Right ventricle myocardium inferior (tissue), 1 donor: ENCODE data around the gene TRIP4. TPM values are rescaled to one million over a fixed set of nuclear protein-coding genes. Genes with fewer than 3 reads are reported as not detected.
"Not testable (repeated sequence)": the region's sequence is repeated elsewhere in the genome, so short reads cannot be mapped to it uniquely, and the experiment has no call there.

Experiments
- ATAC-seq: fragments of 200-7000 bp; cut with Tn5 transposase; one replicate; pipeline ENCODE4 v1.9.1; 2020; ENCODE audit warnings: mild to moderate bottlenecking, moderate library complexity
- DNase-seq: peaks from one replicate; pipeline ENCODE4 v3.0.0; 2021; ENCODE audit errors: missing footprints
- intact Hi-C: fragments of 100-400 bp; cut with DNase I; formaldehyde crosslinking; loops from one replicate; pipeline ENCODE4 v1.11.0; 2022
- total RNA-seq: library from RNA; stranded (reverse); fragmentation: NEBNext Ultra II Directional; extraction: Animal tissue kit (Norgen Biotek cat#: 25700); gene quantifications from one replicate; pipeline ENCODE4 v1.2.1, GENCODE V29; 2021
- donor health status: DM: no; HTN: yes; CAD: no; lungs with severe emphysema.

TRIP4 gene
- total RNA-seq, 1 donor from 2014 or later: 13.1 TPM

DNA sequence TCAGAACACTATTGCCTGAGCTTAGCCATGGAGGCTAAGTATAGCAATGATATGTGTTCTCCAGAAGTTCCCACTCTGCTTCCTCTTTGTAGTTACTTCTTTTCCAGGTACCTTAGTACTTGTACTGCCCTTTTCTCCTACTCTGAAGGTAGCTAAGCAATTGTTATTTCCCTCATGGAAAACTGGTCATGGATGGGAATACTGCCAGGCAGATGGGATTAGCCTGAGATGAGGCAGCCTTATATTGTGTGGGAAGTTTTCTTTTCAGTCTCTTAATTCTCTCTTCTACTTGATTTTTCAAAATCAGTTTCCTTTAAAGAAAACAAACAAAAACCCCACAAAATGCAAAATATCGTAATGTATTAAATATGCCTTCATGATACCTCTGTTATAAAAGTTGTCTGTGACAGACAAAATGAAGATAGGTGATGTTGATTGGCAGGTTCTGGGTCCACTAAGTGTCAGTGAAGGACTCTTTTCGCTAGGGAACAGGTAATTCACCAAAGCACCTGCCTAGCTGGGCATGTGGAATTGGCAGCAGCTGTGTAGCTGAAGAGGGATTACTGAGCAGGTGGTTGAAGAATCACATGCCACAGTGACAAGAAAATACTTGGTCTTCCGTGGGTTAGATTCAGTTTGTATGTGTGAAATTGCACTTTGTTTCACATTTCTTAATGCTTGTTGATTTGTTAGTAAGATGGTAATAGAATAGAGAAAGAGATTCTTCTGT, 76.8 kb downstream of the TRIP4 start:
- intact Hi-C loops: loop anchor here (10.0 kb wide), 1 partner anchor 170 kb away; no protein-coding TSS in a partner anchor
- ATAC-seq: no peak
- DNase-seq: no peak

DNA sequence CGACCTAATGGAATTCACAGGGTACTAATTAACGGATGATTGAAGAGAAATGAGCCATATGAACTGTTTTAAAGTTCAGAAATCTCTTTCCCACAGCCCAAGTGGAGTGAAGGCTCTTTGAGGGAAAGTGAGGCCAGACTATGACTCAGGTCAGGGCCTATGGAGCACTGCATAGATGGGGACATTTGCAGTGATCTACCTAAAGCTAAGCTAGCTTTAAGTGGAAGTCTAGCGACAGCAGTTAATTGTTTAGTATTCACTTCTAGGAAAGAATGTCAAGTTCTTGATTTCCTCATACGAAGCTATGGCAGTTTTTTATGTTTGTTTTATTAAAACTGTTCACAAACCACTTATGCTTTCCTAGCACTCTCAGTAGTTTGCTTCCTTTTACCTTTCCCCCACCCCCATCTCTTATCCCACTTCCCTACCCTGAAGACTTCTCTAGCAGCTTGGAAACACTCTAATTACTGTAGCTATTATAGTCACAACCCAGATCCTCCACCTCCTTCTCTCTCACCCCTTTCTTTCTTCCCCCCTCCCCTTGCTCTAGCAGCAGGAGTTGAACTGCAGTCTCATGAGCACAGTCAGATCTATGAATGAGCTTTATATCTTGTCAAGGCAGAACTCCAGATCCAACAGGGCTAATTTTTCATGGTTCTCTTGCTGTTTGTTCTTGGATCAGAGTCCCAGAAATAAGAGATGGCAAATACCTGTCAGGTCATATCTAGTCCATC, 78.9 kb downstream of the TRIP4 start:
- DNase-seq: no peak
- ATAC-seq: no peak
- intact Hi-C loops: loop anchor here (10.0 kb wide), 1 partner anchor 168 kb away; no protein-coding TSS in a partner anchor

- no peak for DNase-seq
- intact Hi-C loops: no loop called here
- no peak for ATAC-seq
Measured at GRCh38 chr15:64472161-64472560, 84.5 kb downstream of the TRIP4 start.

GRCh38 chr15:64474846-64475245, 87.2 kb downstream of the TRIP4 start:
- intact Hi-C loops: no loop called here
- no peak for DNase-seq
- no peak for ATAC-seq

- ATAC-seq (no peak), DNase-seq (no peak)
- intact Hi-C loops: no loop called here
Measured at GRCh38 chr15:64476550-64476949, 88.9 kb downstream of the TRIP4 start.

DNA sequence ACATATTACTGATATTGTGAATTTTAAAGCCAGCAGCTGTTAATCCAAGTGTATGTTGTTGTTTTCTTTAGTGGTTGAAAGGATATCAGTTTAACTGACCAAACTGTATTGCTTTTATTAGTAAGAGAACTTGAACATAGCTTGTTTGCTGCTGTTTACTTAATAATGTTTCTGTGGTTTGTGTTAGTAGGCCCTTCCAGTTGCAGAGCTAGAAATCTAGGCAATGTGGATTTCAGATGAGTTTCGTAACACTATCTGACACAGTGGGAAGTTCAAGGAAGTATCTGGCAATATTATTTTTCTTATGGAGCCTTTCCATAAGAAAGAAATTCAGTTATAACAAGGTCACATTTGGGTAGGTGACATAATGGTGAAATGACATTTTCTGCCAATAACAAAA, 91.2 kb downstream of the TRIP4 start:
- ATAC-seq (no peak), DNase-seq (no peak)
- intact Hi-C loops: no loop called here

DNA sequence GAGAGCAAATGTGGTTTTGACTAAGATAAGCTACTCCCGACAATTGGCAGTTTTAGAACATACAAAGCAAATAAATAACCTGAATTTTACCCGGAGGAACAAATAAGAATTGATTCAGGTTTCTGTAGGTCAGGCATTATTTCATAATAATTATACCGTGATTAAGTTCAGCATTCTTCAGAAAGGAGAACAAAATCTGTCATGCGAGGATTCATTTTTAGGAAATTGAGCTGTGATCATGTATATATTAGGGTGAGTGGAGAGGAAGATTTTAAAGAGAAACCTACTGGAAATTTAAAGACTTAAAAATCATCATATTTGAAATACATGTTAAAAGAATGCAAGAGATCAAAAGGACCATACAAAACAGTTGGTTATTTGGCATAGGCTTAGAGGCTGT, 93.3 kb downstream of the TRIP4 start:
- no peak for DNase-seq
- no peak for ATAC-seq
- intact Hi-C loops: no loop called here

DNA sequence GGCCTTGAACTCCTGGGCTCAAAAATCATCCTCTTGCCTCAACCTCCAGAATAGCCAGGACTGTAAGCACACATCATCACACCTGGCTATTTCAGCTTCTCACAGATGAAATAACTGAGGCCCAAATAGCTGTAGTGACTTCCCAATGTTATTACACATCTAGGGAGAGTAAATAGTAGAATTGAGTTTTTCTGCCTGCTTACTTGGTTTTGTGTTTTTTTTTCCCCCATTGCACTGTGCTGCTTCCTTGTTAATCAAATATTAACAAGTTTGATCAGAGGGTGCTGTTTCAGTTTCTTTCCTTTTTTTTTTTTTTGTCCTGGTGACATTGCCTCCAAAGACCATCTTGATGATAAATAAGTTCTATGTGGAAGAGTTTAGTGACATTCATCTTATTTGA, 96.1 kb downstream of the TRIP4 start:
- DNase-seq (no peak), ATAC-seq (no peak)
- intact Hi-C loops: no loop called here

GRCh38 chr15:64485796-64486195, 98.2 kb downstream of the TRIP4 start:
- ATAC-seq: no peak
- intact Hi-C loops: no loop called here
- no peak for DNase-seq

DNA sequence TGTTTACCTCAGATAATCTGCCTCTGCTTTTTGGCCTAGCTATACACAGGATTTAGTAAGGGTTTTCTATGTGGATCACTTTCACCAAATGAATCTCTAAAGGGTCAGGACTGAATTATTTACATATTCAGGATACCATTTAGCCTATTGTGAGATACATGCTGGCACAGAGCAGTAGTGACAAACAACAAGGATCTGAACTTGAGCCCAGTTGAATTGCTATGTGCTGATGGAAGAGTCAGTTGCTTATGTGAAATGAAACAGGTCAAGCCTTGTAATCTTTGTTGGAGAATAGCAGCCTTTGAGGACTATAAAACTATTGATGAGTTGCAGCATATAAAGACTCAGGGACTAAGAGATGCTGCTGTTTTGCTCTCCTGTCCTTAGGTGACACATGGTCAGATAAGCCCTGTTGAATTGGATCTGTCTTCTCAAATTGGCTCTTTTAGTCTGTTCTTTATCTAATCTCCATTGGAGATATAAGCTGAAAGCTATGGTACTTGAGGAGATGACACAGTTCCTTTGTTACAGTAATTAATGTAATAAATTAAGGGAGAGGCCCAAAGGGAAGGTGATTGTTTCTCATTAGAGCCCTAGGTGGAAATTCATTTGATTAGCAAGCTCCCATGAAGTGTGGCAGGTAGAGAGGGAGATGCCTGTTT, 103.1 kb downstream of the TRIP4 start:
- no peak for DNase-seq
- intact Hi-C loops: no loop called here
- ATAC-seq: no peak

DNA sequence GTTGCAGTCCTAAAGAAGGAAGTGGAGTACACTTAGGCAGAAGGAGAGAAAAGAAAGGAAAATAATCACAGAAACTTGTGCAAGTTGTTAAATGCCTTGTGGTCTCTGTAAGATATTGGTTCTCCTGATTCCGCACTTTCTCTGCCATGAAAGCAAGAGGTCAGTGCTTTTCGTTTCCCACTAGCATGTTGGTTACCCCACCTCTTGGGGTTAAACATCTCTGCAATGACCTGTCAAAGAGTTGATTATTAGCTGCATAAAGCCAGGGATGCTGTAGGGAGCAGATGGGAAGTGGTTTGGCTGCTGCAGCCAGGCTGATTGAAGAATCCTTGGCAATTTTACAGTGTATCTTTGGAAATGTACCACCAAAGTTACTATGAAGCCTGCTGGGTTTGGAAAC, 106.0 kb downstream of the TRIP4 start:
- intact Hi-C loops: no loop called here

DNA sequence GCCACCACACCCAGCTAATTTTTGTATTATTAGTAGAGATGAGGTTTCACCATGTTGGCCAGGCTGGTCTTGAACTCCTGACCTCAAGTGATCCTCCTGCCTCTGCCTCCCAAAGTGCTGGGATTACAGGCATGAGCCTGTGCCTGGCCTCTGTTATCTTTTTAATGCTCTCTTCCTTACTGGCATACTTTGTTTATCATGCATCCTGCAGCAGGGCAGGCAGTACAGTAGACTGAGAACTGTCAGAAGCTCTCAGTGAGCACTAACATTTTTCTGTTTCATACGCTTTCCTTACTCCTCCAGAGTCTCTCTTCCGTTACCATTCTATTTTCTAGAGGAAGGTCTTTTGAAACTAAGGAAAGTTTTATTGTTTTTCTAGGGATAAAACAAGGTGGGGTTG, 108.3 kb downstream of the TRIP4 start:
- intact Hi-C loops, DNase-seq, ATAC-seq: not testable (repeated sequence)

More for the DNA sequence above, 106.0 kb downstream of the TRIP4 start:
- no peak for DNase-seq
- ATAC-seq: no peak

DNA sequence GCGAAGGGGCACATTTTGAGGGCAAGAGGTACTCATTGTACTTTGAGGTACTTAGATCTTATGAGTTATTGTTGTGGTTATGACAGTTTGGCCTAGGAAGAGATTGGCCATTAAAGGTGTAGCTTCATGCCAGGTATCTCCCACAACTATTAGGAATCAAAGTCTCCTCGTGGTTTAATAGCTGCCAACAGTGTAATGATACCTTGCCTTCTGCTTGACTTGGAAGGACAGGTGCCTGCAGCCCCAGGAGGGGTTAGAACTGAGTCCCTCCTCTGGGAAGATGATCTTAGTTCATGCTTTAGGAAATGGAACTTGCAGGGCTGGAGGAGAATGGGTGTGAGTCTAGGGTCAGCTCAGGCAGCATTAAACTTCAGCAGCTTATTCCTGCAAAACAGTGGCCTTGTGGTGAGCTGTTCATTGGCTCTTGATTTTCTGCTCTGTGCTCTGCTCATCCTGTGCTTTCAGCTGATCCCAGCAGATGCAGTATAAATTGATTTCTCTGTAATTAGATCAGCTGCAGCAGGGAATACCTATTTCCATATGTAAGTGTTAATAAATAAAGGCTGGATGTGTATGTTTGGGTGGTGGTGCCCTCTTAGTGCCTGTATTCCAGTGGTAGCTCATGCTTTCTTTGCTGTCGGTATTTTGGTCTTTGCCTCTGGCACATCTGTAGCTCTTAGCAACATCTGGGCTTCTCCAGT, 113.2 kb downstream of the TRIP4 start:
- DNase-seq (no peak), ATAC-seq (no peak)
- intact Hi-C loops: no loop called here

DNA sequence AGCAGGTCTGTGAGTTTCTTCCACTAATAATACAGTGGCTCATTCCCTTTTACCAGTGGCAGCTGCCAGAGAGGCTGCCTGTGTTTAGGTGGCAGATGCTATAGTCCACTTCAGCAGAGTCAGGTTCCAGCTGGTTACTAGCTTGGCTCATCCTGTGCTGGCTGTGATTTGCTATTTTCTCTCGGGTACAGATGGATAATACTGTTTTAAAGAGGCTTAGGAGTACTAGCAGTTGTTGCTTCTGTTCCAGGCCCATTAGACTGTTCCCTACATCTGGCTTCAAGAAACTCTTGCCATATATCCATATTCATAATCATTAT, 113.7 kb downstream of the TRIP4 start:
- peak; percentile 38 for ATAC-seq
- DNase-seq: no peak
- intact Hi-C loops: no loop called here

DNA sequence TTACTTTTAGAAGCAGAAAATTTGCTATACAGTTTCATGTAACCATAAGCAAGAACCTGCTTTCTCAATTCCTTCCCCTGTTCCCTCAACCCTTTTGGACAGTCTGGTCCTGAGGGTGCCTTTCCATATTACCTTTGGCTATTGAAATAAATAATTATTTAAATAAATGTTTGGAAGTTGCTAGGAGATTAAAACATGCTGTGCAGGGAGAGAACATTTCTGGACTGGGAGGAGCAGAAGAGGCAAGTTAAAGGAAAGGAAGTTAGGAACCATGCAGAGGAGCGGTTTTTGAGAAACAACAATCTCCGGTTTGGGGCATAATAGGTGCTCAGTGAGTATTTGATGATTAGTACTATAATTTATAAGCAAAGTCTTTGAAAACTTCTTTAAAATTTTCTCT, 114.5 kb downstream of the TRIP4 start:
- ATAC-seq (peak; percentile 23), DNase-seq (no peak)
- intact Hi-C loops: no loop called here

GRCh38 chr15:64502551-64502950, 114.9 kb downstream of the TRIP4 start:
- ATAC-seq: no peak
- no peak for DNase-seq
- intact Hi-C loops: no loop called here

GRCh38 chr15:64503197-64503596, 115.6 kb downstream of the TRIP4 start:
- intact Hi-C loops: no loop called here
- ATAC-seq (no peak), DNase-seq (no peak)

- ATAC-seq (no peak), DNase-seq (no peak)
- intact Hi-C loops: no loop called here
Measured at GRCh38 chr15:64503640-64504039, 116.0 kb downstream of the TRIP4 start.
